ENCODE measurements around the gene PDE8A.

GRCh38 chr15:85048430-85048829 lies 66.8 kb downstream of the PDE8A start:
- TF ChIP-seq CTCF (IDR thresholded peaks at IDR 0.05; ENCODE audit: low read length) (no peak), EZH2 (optimal IDR thresholded peaks at IDR 0.05; ENCODE audit: low read depth, low read length) (no peak), EZH2phosphoT487 (IDR thresholded peaks at IDR 0.05; ENCODE audit: low read length) (no peak)
